HCT116 (cell line): ENCODE results near the gene CARMIL1.

ENCODE experiments used
- CTCF ChIP-seq, 3 experiments: fragments of 200-600 bp in 1 of 3; sonication (generic) in 1 of 3; IDR thresholded peaks in 2 of 3; conservative IDR thresholded peaks in 1 of 3; 2 replicates each; pipeline ENCODE4 v1.5.1; 2012 to 2017; ENCODE audit warnings: low read depth in 2 of 3, low read length in 2 of 3, antibody characterized with exemption in 1 of 3, borderline replicate concordance in 1 of 3, control low read depth in 1 of 3, mild to moderate bottlenecking in 1 of 3, mixed read lengths in 1 of 3, mixed run types in 1 of 3, moderate library complexity in 1 of 3; ENCODE audit not compliant: insufficient read depth in 1 of 3
- EZH2 ChIP-seq: fragments of 200-600 bp; sonication (generic); IDR thresholded peaks from 2 replicates; pipeline ENCODE4 v1.6.1; 2017; ENCODE audit warnings: antibody characterized with exemption, mixed run types
- POLR2AphosphoS5 ChIP-seq: IDR thresholded peaks from 2 replicates; pipeline ENCODE4 v1.6.1; 2011; ENCODE audit warnings: mild to moderate bottlenecking, low read depth, low read length, moderate library complexity
- RAD21 ChIP-seq: IDR thresholded peaks from 2 replicates; pipeline ENCODE4 v1.6.1; 2012; ENCODE audit warnings: low read depth, mild to moderate bottlenecking

- TF ChIP-seq CTCF (IDR thresholded peaks at IDR 0.05 in 2 of 3, conservative IDR thresholded peaks at IDR 0.05 in 1 of 3; ENCODE audit: borderline replicate concordance in 1 of 3, insufficient read depth in 1 of 3, low read depth in 2 of 3, low read length in 2 of 3) = no peak
- no peak for TF ChIP-seq RAD21
- TF ChIP-seq EZH2 = no peak
- TF ChIP-seq POLR2AphosphoS5 = no peak
Measured at GRCh38 chr6:25359891-25360290, 80.7 kb downstream of the CARMIL1 start.
